NCI-H2107 (cell line): ENCODE measurements around the gene NES.

Source experiments
- DNase-seq: peaks from one replicate; lab custom pipeline; 2025; lab: John Stamatoyannopoulos, UW

Gene NES

DNA sequence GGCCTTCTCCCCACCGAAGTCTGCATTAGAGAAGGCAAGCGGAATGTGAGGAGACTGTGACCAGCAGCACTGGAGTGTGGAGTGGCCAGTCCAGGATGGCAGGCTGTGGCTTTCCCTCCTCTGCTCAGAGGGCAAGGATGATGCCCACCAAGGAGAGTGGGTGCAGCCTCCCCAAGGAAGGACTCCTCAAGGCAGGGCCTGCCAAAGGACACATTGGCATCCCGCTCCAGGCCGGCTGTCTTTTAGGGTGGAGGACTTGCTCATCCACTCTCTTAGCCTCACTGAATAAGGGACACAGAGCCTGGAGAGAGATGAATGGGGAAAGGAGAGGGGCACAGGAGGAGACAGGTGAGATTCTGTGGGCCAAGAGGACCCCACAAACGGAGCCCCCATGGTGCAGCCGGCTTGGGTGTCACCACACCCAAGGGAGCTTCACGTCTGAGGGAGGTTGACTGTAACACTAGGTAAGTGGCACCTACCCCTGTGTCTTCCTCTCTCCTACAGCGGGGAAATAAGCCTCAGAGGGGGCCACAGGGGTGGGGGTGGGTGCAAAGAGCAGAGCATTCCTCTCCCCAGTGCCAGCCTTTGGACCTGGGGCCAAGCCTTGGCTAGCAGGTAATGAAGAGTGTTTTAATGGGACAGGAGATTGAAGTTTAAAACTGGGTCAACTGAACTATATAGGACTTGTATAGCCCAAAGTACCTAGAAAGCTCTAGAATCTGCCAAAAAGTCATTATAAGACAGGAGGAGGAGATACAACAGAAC is 4.2 kb upstream of the NES start:
- DNase-seq, result no peak

DNA sequence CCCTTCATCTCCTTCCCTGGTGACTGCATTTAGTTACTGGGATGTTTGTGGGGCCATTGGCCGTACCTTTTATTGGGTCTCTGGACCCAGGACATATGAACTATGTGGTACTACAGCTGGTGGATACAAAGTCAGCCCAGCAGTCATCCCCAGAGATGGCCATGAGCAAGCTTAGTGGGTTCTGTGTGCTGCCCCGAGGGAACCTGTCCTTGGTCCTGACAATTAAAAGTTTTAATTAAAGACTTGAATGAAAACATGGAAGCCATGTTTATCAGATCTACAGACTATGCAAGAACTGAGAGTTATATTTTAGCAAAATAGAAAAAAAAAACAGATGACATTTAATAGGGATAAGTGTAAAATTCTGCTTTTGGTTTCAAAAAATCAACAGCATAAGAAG is 2.8 kb upstream of the NES start:
- DNase-seq, result no peak

DNA sequence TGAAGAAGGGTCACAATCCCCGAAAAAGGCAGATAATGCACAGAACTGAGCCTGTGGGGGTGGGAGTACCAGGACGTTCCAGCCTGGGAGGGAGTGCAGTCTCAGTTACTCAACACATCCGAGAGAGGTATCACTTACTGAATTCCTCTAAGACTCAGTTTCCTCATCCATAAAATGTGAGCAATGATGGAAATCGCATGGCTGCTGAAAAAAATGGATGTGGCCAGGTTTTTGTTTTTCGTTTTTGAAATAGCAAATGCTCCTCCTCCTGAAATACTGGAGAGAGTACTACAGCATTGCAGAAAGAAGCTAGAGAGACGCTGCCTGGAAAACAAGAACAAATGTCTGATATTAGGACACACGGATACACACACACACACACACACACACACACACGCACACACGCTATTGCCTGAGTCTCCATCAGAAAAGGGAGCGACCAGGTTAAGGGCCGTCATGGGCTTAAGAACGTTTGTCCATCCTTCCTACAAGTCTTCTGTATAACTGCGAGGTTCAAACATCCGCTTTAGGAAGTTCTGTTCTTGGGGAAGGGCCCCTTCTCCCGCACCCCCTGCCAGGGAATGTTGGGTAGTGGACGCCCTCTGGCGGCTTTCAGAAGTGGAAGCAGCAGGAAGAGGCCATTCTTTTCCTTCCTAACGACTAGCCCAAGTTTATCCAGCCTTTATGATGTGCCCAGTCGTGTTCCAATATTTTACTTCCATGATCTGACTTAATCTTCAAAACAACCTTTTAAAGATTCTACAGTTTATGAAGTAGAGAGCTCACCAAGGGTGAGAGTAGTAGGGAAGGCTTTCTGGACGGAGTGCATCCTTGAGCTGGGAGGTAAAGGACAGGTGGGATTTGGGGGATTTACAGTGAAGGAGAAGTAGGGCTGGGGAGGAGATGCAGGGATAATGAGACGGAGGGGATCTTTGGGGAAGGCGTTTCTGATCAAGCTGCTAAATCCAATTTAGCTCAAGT is 699 bp upstream of the NES start:
- peak; percentile 33 for DNase-seq

DNA sequence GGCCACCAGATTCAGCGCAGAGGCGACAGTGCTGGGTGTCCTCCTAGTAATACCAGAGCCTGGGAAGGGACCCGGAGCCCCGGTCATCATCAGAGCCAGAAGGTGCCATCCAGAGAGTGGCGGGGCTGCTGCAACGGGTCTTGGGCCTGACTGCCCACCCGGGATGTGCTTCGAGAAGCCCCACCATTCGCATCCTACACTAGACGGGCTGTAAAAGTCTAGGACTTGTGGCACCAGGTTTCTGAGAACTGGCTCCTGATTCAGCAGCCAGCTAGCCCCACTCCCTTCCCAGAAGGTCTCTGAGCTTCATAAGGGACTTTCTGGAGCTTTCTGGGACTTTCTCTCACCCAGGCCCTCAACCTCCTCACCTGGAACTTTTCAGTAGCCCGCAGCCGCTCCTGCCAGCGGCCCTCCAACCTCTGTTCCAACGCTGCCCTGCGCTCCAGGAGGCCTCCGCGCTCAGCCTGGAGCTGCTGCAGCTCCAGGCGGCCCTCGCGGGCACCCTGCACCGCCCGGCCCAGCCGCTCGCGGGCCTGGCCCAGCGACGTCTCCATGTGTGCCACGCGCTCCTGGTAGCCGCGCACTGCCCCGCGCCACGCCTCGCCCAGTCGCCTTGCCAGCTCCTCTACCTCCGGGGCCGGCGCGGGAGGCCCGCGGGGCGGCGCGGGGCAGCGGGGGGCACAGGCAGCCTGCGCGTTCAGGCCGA is 940 bp downstream of the NES start:
- DNase-seq, result no peak

DNA sequence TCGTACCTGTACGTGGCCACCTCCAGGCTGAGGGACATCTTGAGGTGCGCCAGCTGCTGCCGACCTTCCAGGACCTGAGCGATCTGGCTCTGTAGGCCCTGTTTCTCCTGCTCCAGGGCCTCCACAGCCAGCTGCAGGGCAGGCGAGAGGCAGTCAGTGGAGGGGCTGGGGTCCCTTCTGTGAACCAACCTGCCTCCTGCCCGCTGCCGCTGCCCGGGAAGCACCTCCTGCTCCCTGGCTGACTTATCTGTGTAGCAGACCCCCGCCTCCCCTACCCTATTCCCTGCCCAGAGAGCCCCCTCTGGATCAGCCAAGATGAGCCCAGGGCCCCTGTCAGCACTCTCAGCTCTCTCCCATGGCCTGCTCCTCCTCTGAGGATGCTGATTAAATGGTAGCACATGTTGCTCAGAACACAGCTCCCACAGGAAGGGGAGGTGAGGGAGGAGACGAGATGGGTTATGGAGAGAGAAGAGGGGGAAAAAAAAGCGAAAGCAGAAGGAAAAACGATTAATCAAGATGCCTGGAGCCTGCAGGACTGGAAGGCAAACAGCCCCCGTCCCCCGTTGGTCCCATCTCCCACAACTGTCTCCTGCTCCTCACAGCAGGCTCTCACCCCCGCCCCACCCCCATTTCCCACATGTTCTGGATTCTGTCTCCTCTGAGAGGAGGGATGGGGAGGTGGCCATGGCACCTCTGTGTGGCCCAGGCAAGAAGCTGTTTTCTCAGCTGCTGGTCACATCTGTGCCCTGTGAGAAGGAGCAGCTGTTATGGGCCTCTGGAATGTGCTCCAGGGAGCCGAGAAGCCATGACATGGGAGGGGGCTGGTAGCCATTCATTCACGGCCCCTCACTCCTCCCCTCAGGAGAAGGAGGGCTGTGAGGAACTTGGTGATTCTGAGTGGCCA is 1.7 kb downstream of the NES start:
- no peak for DNase-seq

DNA sequence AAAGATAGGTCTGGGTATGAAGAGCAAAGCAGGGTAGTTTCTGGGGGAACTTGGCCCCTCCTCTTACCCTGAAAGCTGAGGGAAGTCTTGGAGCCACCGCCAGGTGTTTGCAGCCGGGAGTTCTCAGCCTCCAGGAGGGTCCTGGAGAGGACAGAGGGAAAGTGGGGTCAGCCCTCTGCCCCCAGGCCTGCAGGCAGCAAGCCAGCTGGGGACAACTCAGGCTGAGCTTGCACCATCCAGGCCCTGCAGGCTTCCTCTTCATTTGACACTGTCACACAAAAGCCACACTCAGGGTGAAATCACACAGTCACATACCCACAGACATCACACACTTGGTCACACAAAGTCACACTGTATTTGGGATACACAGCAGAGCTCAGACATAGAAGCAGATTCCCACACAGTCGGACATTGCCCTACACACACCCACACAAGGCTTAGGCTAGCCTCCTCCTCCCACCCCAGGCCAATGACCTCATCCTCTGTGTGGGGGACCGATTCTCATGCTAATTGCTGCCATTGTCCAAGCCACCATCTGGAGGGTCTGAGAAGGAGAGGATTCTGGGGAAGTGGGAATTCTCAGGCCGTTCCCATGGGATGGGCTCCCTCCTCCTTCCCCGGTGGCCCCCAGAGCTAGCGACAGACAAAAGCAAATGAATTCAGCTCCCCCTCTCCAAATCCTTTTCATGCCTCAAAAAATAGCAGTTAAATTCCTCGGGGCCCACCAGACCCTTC is 3.7 kb downstream of the NES start:
- no peak for DNase-seq

DNA sequence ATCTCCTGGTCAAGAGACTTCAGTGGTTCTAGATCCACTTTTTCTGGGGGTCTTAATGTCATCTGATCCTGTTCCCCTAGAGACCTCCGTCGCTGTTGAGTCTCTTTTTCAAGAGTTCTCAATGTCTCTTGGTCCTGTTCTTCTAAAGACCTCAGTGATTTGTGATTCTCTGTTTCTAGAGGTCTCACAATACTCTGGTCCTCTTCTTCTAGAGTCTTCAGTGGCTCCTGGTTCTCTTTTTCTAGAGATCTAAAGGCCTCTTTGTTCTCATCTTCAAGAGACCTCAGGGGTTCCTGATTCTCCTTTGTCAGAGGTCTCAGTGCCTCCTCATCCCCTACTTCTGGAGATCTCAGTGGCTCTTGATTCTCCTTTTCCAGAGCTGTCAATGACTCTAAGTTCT is 5.4 kb downstream of the NES start:
- no peak for DNase-seq

DNA sequence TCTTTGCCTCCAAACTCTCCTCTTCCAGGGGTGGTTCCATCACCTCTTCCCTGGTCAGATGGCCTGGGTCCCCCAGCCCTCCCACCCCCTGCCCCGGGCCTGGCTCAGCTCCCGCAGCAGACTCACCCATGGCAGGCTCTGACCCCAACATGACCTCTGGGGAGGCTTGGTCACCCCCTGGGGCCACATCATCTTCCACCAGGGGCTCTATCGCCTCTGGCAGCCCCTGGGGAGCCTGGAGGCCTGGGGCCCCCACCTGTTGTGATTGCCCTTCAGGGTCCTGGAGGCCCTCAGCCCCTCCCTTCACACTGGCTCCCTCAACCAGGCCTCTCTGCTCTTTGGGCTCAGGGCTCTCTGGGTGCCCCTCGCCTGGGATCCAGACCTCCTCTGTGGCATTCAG is 6.4 kb downstream of the NES start:
- DNase-seq, result no peak

DNA sequence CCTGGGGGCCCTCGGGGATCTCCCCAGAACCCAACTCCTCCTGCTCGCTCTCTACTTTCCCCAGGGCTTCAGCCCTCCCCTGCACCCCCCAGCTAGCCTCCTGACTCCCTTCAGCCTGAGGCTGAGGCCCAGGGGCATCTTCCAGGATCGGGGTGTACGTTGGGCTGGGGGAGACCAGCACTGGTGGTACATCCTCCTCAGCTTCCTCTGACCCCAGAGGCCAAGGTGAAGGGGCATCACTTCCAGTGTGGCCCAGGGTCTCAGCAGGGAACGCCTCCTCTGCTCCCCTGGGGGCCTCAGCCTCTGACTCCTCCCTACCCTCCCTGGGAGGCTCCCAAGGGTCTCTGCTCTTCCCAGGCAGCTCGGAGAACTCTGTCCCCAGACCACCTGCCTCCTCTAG is 6.8 kb downstream of the NES start:
- DNase-seq, result no peak

DNA sequence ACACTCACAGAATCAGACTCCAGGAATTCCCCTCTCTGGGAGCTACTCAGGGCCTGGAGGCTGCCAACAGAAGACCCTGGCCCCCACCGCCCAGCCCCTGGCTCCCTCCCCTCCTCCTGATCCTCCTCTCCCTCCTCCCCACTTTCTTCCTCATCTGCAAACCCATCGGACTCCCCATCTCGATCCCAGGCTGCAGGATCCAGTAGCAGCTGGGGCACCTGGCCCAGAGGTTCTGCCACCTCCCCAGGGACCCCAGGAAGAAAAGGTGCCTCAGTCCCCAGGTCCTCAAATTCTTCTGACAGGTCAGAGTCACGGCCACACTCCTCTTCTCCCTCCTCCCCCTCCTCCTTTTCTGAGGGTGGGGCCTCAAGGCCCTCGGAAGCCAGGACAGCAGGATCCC is 7.4 kb downstream of the NES start:
- no peak for DNase-seq

DNA sequence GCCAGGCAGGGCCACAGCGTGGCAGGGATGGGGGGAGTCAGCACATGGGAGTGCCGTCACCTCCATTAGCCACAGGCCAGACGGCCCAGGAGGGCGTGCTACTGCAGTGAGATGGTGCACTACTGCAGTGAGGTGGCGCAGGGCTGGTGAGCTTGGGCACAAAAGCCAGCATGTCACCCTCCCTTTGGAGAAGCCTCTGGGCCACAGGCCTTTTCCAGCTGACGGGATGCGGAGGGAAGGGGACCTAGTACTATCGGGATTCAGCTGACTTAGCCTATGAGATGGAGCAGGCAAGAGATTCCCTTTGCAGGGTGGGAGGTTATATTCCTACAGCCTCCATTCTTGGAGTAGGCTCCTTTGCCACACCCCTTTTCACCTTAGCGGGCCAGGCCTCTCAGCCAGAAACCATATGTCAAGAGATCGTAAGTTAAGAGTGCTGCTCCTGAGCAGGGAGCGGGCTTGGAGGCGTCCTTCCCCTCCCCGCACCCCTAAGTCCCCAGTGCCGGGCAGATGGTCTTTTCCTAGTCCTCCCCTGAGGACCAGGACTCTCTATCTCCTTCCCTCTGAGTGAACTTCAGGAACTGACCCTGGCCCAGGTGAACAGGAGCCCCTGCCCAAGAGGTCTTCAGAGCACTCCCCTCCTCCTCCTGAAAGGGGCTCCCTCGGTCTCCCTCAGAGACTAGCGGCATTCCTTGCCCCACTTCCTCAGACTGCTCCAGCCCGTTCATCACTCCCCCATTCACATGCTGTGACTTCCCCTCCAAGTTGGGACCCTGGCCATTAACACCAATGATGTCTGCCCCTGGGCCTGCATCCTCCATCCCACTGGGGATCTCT is 8.2 kb downstream of the NES start:
- DNase-seq, result no peak

DNA sequence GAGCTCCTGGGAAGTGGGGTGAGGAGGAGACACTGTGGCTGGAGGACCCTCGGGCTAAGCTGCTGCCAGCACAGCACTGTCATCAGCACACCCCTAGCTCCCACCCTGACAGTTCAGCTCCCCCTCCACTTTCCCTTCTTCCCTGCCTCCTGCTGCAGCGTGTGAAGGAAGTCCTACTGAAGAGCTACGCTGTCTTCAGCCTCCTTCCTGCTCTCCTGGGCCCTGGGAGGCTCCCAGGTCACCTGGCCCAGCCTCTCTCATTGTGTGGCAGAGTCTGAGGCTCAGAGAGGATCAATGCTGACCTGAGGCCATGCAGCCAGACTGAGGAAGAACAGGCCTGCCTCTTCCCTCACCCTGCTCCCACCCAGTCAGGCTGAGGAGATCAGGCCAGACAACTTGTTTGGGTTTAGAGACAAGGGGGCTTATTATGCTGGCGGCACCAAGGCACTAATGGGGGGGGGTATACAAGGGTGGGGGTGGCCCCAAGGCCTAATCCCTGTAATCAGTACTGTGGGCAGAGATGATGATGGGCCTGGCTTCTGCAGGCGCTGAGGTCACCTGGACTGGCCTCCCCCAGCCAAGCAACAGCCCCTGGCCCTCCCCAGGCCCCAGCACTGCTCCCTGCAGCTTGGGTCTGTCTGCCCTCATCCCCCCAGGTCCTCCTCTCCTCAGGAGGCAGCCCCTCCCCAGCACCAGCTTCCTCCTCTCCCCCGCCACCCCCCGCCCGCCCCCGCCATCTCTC is 9.1 kb downstream of the NES start:
- no peak for DNase-seq

DNA sequence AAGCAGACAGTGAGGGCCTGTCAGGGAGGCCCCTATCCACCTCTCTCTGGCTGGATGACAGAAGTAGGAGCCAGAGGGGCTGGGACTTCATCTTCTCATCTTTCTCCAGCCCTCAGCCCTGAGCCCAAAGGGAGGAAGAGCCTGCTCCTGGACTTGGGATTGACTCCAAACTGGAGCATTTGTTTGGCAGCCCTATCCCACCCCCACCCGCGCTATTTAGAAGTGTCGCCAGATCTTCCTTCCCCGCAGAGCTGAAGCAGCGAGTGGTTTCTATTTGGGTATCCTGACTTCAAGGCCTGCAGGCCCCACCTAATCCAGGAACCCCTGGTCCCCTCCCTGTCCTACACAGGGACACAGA is 9.6 kb downstream of the NES start:
- DNase-seq, result no peak

DNA sequence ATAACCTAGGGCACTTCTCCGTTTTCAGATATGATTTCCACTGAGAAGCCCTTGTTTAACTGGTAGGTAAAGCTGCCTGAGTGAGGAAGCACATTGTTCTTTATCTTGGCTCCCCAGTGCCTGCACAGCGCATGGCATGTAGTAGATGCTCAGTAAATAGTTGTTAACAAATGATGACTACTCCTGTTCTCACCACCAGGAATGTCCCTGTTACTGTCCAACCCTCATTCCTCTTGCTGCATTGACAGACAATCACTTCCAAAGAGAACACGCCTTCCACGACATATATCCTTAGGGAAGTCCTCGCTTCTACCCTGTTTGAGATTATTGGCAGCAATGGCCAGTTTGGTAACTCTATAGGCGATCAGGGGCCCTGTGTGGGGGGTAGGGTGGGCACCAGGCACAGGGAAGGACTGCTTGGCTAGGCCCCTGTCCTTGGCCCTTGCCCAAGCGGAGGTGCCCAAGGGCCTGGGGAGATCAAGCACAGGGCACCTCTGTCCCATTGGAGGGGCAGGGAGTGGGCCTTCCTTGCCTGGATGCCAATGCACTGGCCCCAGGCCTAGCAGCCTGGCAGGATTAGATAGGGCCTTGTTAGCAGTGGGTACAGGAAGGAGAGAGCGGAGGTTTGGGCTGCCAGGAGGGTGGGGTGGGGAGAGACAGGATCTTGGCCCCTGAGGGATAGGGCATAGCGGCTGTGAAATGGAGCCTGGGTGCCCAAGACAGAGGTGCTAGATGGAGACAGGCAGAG is 10.2 kb downstream of the NES start:
- DNase-seq, result no peak

DNA sequence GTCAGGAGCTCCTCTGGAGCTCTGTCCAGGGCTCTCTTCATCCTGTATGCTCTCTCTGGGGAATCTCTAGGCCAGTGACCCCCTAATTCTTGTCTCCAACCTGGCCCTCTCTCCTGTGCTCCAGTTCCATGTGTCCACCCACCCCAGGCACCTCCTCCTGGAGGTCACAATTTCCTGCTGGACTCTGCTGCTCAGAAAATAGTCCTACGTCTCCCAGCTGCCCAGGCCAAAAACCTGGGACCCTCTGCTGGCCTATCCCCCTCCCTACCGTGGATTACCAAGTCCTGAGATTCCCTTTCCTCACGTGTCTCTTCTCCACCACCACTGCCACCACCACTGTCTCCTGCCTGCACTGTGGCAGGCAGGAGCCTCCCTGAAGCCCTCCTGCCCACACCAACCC is 11.7 kb downstream of the NES start:
- DNase-seq, result no peak

DNA sequence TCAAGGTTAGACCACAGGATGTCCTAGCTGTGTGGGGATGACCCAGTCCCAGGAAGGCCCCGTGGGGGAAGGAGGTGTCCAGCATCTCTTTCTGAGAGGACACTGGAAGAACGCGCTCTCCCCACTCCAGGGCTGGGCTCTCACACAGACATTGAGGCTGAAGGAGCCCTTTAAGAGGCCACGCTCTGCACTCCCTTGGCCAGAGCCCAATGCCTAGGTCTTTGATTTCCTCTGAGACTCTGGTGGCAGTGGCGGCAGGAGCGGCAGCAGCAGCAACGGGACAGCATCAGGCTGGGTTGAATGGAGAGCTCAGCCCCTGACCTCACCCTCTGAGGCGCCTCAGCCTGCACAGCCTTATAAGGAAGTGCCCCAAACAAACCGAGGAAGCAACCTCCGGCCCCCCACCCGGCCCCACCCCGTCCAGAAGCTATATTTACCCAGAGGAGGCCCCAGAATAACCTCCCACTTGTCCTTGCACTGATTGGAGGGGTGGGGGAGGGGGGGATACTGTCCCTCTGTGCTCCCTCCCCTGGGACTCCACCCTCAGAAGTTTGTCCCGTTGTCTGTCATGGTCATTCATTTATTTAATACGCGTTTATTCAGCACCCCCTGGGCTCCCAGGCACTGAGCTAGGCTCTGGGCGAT is 12.3 kb downstream of the NES start:
- no peak for DNase-seq

DNA sequence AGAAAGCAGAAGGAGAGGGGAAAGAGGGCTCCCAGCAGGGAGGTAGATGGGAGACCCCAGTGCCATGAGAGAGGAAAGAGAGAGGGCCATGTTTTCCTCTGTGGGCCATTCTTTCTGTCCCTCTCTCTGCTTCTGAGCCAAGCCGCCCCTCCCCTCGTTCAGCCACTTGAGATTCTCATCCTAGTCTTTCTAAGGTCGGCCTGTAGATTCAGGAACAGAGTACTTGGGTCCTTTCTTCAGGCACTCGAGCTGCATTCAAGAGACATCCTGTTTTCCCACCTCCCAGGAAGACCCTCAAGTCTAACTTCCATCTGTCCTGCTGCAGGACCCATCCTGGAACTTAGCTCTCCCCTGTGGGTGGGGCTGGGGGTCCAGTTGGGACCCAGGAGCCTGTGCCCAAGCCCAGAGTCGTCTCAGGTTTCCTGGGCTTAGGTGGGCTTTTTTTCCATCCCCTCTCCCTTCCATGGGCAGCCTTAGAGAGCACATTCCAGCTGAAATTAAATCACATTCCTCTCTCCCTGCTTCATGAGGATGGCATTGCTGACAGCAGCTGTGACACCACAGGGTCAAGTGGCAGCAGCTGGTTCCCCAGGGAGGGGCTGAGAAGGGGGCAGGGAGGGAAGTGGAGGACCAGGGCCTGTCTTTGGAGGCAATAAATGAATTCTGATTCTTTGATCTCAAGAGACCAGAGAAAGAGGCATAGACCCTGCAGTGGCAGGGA is 13.0 kb downstream of the NES start:
- no peak for DNase-seq
